HG03457 (cell line): ENCODE measurements around the gene TCTN1.
"Not testable (repeated sequence)": the region's sequence is repeated elsewhere in the genome, so short reads cannot be mapped to it uniquely, and the experiment has no call there.

Source experiments
- ATAC-seq: cut with Tn5 transposase; IDR thresholded peaks from one replicate; pipeline ENCODE4 v1.9.1; 2021; ENCODE audit warnings: moderate number of reproducible peaks; ENCODE audit not compliant: unreplicated experiment

Gene TCTN1

GRCh38 chr12:110637869-110638441 lies 24.0 kb downstream of the TCTN1 start:
- ATAC-seq: no peak

GRCh38 chr12:110638796-110639195 lies 24.9 kb downstream of the TCTN1 start:
- no peak for ATAC-seq

GRCh38 chr12:110639336-110640141 lies 25.6 kb downstream of the TCTN1 start:
- ATAC-seq: no peak

GRCh38 chr12:110640275-110641025 lies 26.5 kb downstream of the TCTN1 start:
- no peak for ATAC-seq

GRCh38 chr12:110641521-110641920 lies 27.6 kb downstream of the TCTN1 start:
- no peak for ATAC-seq

- ATAC-seq: no peak
These were observed 33.7 kb downstream of the TCTN1 start for GRCh38 chr12:110647631-110648040.

GRCh38 chr12:110649341-110649847 lies 35.5 kb downstream of the TCTN1 start:
- ATAC-seq: no peak

- ATAC-seq: not testable (repeated sequence)
These were observed 40.3 kb downstream of the TCTN1 start for GRCh38 chr12:110654238-110654637.

GRCh38 chr12:110656071-110656655 lies 42.2 kb downstream of the TCTN1 start:
- ATAC-seq: no peak

GRCh38 chr12:110657747-110658146 lies 43.8 kb downstream of the TCTN1 start:
- no peak for ATAC-seq

GRCh38 chr12:110658242-110658641 lies 44.3 kb downstream of the TCTN1 start:
- ATAC-seq: no peak

- ATAC-seq: no peak
These were observed 44.9 kb downstream of the TCTN1 start for GRCh38 chr12:110658878-110659277.

- peak; percentile 81 for ATAC-seq
These were observed 47.5 kb downstream of the TCTN1 start for GRCh38 chr12:110661337-110661972.

GRCh38 chr12:110666892-110667291 lies 53.0 kb downstream of the TCTN1 start:
- ATAC-seq: no peak

- no peak for ATAC-seq
These were observed 53.7 kb downstream of the TCTN1 start for GRCh38 chr12:110667671-110668070.

- no peak for ATAC-seq
These were observed 54.7 kb downstream of the TCTN1 start for GRCh38 chr12:110668480-110669192.

- ATAC-seq: no peak
These were observed 55.2 kb downstream of the TCTN1 start for GRCh38 chr12:110669193-110669502.

- ATAC-seq: peak; percentile 31
These were observed 56.3 kb downstream of the TCTN1 start for GRCh38 chr12:110670161-110670701.

GRCh38 chr12:110676171-110676570 lies 62.2 kb downstream of the TCTN1 start:
- ATAC-seq: no peak
